ENCODE results near the gene ART1.

The ART1 gene

GRCh38 chr11:3617990-3618389 lies 26.9 kb upstream of the ART1 start:
- DNase-seq (ENCODE audit: low read depth), result no peak
- TF ChIP-seq, protein P1, sequence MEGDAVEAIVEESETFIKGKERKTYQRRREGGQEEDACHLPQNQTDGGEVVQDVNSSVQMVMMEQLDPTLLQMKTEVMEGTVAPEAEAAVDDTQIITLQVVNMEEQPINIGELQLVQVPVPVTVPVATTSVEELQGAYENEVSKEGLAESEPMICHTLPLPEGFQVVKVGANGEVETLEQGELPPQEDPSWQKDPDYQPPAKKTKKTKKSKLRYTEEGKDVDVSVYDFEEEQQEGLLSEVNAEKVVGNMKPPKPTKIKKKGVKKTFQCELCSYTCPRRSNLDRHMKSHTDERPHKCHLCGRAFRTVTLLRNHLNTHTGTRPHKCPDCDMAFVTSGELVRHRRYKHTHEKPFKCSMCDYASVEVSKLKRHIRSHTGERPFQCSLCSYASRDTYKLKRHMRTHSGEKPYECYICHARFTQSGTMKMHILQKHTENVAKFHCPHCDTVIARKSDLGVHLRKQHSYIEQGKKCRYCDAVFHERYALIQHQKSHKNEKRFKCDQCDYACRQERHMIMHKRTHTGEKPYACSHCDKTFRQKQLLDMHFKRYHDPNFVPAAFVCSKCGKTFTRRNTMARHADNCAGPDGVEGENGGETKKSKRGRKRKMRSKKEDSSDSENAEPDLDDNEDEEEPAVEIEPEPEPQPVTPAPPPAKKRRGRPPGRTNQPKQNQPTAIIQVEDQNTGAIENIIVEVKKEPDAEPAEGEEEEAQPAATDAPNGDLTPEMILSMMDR (IDR thresholded peaks at IDR 0.05; ENCODE audit: low read length, missing control alignments), result no peak

GRCh38 chr11:3622521-3622920 lies 22.4 kb upstream of the ART1 start:
- DNase-seq (ENCODE audit: low read depth), result no peak
- TF ChIP-seq, protein P1 (IDR thresholded peaks at IDR 0.05; ENCODE audit: low read length, missing control alignments), result no peak
- no peak overlapping the region for H3K4me3 ChIP-seq (replicated peaks; ENCODE audit: low read depth, low read length)

More at GRCh38 chr11:3617990-3618389, 26.9 kb upstream of the ART1 start:
- H3K4me3 ChIP-seq (replicated peaks; ENCODE audit: low read depth, low read length), result no peak overlapping the region

GRCh38 chr11:3623121-3623520 lies 21.8 kb upstream of the ART1 start:
- DNase-seq (ENCODE audit: low read depth), result no peak
- no peak overlapping the region for H3K4me3 ChIP-seq (replicated peaks; ENCODE audit: low read depth, low read length)
- TF ChIP-seq, protein P1 (IDR thresholded peaks at IDR 0.05; ENCODE audit: low read length, missing control alignments), result no peak

GRCh38 chr11:3623767-3624458 lies 21.0 kb upstream of the ART1 start:
- no peak for DNase-seq (ENCODE audit: low read depth)
- no peak overlapping the region for H3K4me3 ChIP-seq (replicated peaks; ENCODE audit: low read depth, low read length)
- TF ChIP-seq, protein P1 (IDR thresholded peaks at IDR 0.05; ENCODE audit: low read length, missing control alignments), result no peak

DNA sequence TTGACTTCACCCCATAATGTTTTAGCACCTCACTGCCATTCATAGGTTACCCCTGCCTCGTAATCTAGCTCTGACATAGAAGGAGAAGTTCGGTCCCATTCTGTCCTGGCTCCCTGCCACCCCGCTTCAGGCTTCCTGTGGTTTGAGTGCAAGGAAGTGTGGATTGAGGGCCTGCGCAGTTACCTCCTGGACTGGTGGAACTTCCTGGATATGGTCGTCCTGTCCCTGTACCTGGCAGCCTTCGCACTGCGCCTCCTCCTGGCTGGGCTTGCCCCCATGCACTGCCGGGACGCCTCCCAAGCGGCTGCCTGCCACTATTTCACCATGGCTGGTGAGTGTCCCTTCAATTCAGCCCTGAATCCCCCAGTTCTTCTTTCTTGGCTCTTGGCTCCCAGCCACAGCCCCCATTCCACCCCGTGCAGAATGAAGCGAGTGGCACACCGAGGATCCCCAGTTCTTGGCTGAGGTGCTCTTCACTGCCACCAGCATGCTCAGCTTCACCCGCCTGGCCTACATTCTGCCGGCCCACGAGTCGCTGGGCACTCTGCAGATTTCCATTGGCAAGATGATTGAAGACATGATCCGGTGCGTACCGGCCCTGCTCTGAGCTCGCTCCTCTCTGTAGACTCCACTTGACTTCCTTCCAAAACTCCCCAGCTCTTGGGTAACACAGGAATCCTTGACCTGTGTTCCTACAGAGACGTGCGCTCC lies 18.5 kb upstream of the ART1 start:
- no peak for DNase-seq (ENCODE audit: low read depth)
- no peak overlapping the region for H3K4me3 ChIP-seq (replicated peaks; ENCODE audit: low read depth, low read length)
- TF ChIP-seq, protein P1 (IDR thresholded peaks at IDR 0.05; ENCODE audit: low read length, missing control alignments), result no peak

DNA sequence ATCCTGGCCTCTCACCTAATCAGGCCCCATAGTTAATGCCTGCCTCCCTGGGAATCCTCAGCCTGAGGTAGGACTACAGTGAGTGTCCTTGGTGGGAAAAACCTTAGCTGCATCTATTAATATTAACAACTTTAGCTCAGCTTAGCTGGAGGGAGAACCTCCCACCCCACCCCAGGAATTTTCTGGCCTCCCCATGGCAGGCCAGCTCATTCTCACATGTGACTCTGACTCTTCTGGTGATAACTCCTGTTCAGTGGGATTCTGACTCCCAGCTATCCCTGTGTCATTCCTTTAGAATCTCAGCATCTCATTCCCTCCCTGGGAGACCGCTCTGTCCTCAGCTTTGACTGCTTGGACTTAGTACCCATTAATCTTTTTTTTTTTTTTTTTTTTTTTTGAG lies 17.6 kb upstream of the ART1 start:
- no peak overlapping the region for H3K4me3 ChIP-seq (replicated peaks; ENCODE audit: low read depth, low read length)
- TF ChIP-seq, protein P1 (IDR thresholded peaks at IDR 0.05; ENCODE audit: low read length, missing control alignments), result no peak
- DNase-seq (ENCODE audit: low read depth), result peak; percentile 34

All from fibroblast of pulmonary artery (primary cell).